Neuronal stem cell (in vitro differentiated cells): Measurements from ENCODE around the gene WDR54.

ENCODE experiments used
- DNase-seq: peaks from one replicate; pipeline ENCODE4 v3.0.0-alpha.2; 2013; ENCODE audit warnings: low spot score
- H2AFZ ChIP-seq: one replicate; pipeline ENCODE4 v1.6.1; 2013; ENCODE audit warnings: mild to moderate bottlenecking, low read length, inconsistent platforms
- H2AK5ac ChIP-seq: 2 replicates; pipeline ENCODE4 v1.6.1; 2013; ENCODE audit warnings: low read depth, mild to moderate bottlenecking, inconsistent platforms, low read length, moderate library complexity, mixed read lengths
- H2BK120ac ChIP-seq: 2 replicates; pipeline ENCODE4 v1.6.1; 2013; ENCODE audit warnings: low read depth, mild to moderate bottlenecking, inconsistent platforms, low read length, moderate library complexity, mixed read lengths
- H2BK12ac ChIP-seq: one replicate; pipeline ENCODE4 v1.6.1; 2013; ENCODE audit warnings: low read length, inconsistent platforms
- H2BK15ac ChIP-seq: 2 replicates; pipeline ENCODE4 v1.6.1; 2013; ENCODE audit warnings: mild to moderate bottlenecking, low read length, inconsistent platforms, mixed read lengths
- H2BK5ac ChIP-seq: one replicate; pipeline ENCODE4 v1.6.1; 2013; ENCODE audit warnings: inconsistent platforms, mild to moderate bottlenecking, low read length, moderate library complexity
- H3K14ac ChIP-seq: one replicate; pipeline ENCODE4 v1.6.1; 2013; ENCODE audit warnings: low read length, inconsistent platforms
- H3K18ac ChIP-seq: 2 replicates; pipeline ENCODE4 v1.6.1; 2013; ENCODE audit warnings: low read length, inconsistent platforms
- H3K23ac ChIP-seq: 2 replicates; pipeline ENCODE4 v1.6.1; 2013; ENCODE audit warnings: low read depth, mild to moderate bottlenecking, mixed read lengths, low read length, inconsistent platforms; ENCODE audit not compliant: poor library complexity
- H3K27ac ChIP-seq: replicated peaks from 3 replicates; pipeline ENCODE4 v1.5.1; 2013; ENCODE audit warnings: low read length, inconsistent platforms
- H3K27me3 ChIP-seq, 3 experiments: 2 replicates each; pipeline ENCODE4 v1.6.1; 2013; ENCODE audit warnings: low read length in 3 of 3, mild to moderate bottlenecking in 2 of 3, inconsistent platforms in 1 of 3, low read depth in 1 of 3, mixed read lengths in 1 of 3, moderate library complexity in 1 of 3; ENCODE audit not compliant: control insufficient read depth in 3 of 3, insufficient read depth in 3 of 3
- H3K36me3 ChIP-seq, 2 donors: replicated peaks in 1 of 2; 2 replicates each; pipeline ENCODE4 v1.6.1; 2013; ENCODE audit warnings: low read length in 2 of 2; ENCODE audit not compliant: control insufficient read depth in 2 of 2, insufficient read depth in 2 of 2
- H3K4ac ChIP-seq: 2 replicates; pipeline ENCODE4 v1.6.1; 2013; ENCODE audit warnings: inconsistent platforms, mild to moderate bottlenecking, low read length, moderate library complexity
- H3K4me1 ChIP-seq, 2 donors: 1 replicate in 1 of 2; 2 replicates in 1 of 2; pipeline ENCODE4 v1.6.1; 2013; ENCODE audit warnings: low read length in 2 of 2, low read depth in 1 of 2; ENCODE audit not compliant: control insufficient read depth in 2 of 2, insufficient read depth in 1 of 2
- H3K4me2 ChIP-seq: one replicate; pipeline ENCODE4 v1.6.1; 2013; ENCODE audit warnings: mild to moderate bottlenecking, low read length, inconsistent platforms; ENCODE audit not compliant: insufficient read depth, poor library complexity, severe bottlenecking
- H3K4me3 ChIP-seq, 2 donors: 2 replicates each; pipeline ENCODE4 v1.5.1; 2013; ENCODE audit warnings: low read length in 2 of 2, mild to moderate bottlenecking in 2 of 2, inconsistent platforms in 1 of 2, moderate library complexity in 1 of 2
- H3K79me1 ChIP-seq: one replicate; pipeline ENCODE4 v1.6.1; 2013; ENCODE audit warnings: low read depth, mild to moderate bottlenecking, inconsistent platforms, low read length, moderate library complexity
- H3K9ac ChIP-seq: one replicate; pipeline ENCODE4 v1.6.1; 2013; ENCODE audit warnings: mild to moderate bottlenecking, low read depth, low read length, inconsistent platforms; ENCODE audit not compliant: poor library complexity
- H3K9me3 ChIP-seq, 2 donors: replicated peaks in 1 of 2; 2 replicates each; pipeline versions ENCODE3 to v1.6.1; 2013; ENCODE audit warnings: low read length in 2 of 2, mild to moderate bottlenecking in 2 of 2, inconsistent platforms in 1 of 2, low read depth in 1 of 2, mixed read lengths in 1 of 2, moderate library complexity in 1 of 2; ENCODE audit not compliant: control insufficient read depth in 2 of 2, insufficient read depth in 1 of 2
- H4K8ac ChIP-seq: one replicate; pipeline ENCODE4 v1.6.1; 2013; ENCODE audit warnings: low read depth, mild to moderate bottlenecking, inconsistent platforms, low read length, moderate library complexity
- H4K91ac ChIP-seq: one replicate; pipeline ENCODE4 v1.6.1; 2013; ENCODE audit warnings: low read length, low read depth, mild to moderate bottlenecking, inconsistent platforms; ENCODE audit not compliant: poor library complexity
- WGBS, 2 donors: extraction: QIAGEN DNeasy Blood & Tissue Kit; methylation state at CpG; one replicate each; pipeline ENCODE4 v1.1.7; 2013; ENCODE audit warnings: missing lambda C conversion rate in 2 of 2, mixed read lengths in 1 of 2; ENCODE audit not compliant: insufficient read length in 2 of 2, insufficient replicate concordance in 1 of 2; ENCODE audit errors: extremely low coverage in 2 of 2; 5-methylcytosine and 5-hydroxymethylcytosine counted together

WDR54 gene

DNA sequence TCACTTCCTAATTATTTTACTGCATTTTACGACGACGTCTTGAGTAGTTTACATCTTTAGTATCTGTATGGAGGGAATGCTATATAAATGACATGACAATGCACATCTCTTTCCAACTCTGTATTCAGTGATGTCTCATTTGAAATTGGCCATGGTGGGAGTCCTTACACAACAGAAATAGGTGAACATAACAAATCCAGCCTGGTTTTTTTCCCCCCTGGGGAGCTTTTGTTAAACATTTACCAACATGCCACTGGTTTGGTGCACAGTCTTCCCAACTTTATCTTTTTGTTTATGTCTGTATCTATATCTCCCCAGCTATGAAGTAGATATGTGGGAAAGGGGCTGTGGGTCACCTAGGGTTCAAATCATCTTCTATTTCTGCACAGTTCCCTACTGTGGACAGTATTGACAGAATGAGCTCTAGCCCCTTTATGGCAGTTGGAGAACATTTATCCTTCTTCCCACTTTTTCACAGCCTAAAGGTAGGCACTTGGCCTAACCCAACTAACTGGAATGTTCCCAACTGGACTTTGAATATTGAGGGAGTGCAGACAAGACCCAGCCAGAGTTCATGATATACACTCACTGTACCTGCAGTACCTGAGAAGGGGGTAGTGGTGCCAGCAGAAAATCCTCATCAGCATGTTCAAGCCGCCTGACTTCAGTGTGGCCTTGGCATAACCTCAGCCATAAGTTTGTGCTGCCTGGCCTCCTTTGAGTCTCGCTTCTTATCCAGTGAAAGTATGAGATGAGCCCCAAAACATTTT, 25.9 kb downstream of the WDR54 start:
- Histone ChIP-seq H2AFZ (no peak overlapping the region), H2BK120ac (no peak overlapping the region), H3K4me1 (no peaks in the 10 kb centered on the region), H2AK5ac (no peak overlapping the region), H3K27me3 (peaks cover 0 to 8% (median 6%) of the 10 kb centered on the region in 3 experiments), H4K8ac (no peak overlapping the region), H3K14ac (no peak overlapping the region), H3K4me2 (no peak overlapping the region), H3K9ac (no peak overlapping the region), H3K23ac (no peak overlapping the region), H2BK15ac (no peak overlapping the region), H3K4me3 (no peak overlapping the region), H3K18ac (no peak overlapping the region), H2BK12ac (no peak overlapping the region), H3K9me3 (peaks cover 0 to 2% of the 10 kb centered on the region in 2 donors), H3K79me1 (no peaks in the 10 kb centered on the region), H2BK5ac (no peak overlapping the region), H4K91ac (no peak overlapping the region), H3K27ac (no peak overlapping the region), H3K36me3 (no peaks in the 10 kb centered on the region), H3K4ac (no peak overlapping the region)
- no peak for DNase-seq
- WGBS, 2 donors = no CpG with 5 or more reads among the region's 5 CpGs

DNA sequence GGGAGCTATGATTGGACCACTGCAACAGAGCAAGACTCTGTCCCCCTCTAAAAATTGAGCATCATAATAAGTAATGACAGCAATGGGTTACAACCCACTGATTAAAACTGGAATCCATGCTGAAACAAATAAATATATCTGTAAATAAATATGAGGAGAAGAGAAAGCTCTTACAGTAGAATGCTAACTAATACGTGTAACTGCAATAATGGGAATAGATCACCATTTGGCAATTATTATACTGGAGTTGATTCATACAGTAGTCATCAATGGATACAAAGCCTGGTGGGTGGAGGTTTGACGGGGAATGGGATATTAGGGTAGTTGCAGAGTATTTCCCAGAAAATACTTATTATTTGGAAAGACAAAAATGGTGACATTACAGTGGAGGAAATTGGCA, 27.2 kb downstream of the WDR54 start:
- Histone ChIP-seq H4K91ac (no peak overlapping the region), H3K4me3 (no peak overlapping the region), H3K14ac (no peak overlapping the region), H3K18ac (no peak overlapping the region), H3K9ac (no peak overlapping the region), H3K4ac (no peak overlapping the region), H3K27ac (no peak overlapping the region), H2BK12ac (no peak overlapping the region), H2BK120ac (no peak overlapping the region), H3K9me3 (no peaks in the 10 kb centered on the region), H4K8ac (no peak overlapping the region), H2AFZ (no peak overlapping the region), H3K27me3 (peaks cover 0 to 8% (median 0%) of the 10 kb centered on the region in 3 experiments), H3K23ac (no peak overlapping the region), H2BK5ac (no peak overlapping the region), H2BK15ac (no peak overlapping the region), H3K79me1 (no peaks in the 10 kb centered on the region), H2AK5ac (no peak overlapping the region), H3K4me2 (no peak overlapping the region), H3K4me1 (no peaks in the 10 kb centered on the region), H3K36me3 (no peaks in the 10 kb centered on the region)
- no peak for DNase-seq
- WGBS, 2 donors = no CpG with 5 or more reads among the region's 2 CpGs

DNA sequence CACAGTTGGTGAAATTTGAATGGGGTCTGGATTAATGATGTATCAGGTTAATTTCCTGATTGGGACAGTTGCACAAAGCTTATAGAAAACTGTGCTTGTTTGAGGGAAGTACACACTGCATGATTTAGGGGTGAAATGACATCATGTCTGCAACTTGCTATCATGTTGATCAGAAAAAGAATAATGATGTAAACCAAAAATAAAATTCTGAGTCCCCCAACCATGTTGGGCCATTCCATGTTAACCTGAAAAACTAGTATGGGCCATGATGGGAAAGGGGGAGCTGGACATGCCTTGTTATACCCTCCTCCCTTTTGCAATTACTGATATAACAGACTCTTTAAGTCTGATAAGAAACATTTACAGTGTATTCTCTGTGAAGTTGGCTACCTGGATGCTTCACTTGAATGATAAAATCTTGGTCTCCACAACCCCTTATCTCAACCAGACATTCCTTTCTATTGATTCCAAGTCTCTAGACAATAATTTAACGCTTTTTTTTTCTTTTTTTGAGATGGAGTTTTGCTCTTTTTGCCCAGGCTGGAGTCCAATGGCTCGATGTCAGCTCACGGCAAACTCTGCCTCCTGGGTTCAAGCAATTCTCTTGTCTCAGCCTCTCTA, 29.1 kb downstream of the WDR54 start:
- Histone ChIP-seq H2BK12ac (no peak overlapping the region), H3K27ac (no peak overlapping the region), H3K27me3 (peaks cover 0 to 8% (median 0%) of the 10 kb centered on the region in 3 experiments), H2BK5ac (no peak overlapping the region), H3K4ac (no peak overlapping the region), H3K79me1 (no peaks in the 10 kb centered on the region), H4K8ac (no peak overlapping the region), H3K36me3 (no peaks in the 10 kb centered on the region), H2BK120ac (no peak overlapping the region), H3K4me2 (no peak overlapping the region), H3K4me1 (peaks cover 2 to 4% of the 10 kb centered on the region in 2 donors), H2AK5ac (no peak overlapping the region), H4K91ac (no peak overlapping the region), H3K14ac (no peak overlapping the region), H3K9ac (no peak overlapping the region), H3K9me3 (no peaks in the 10 kb centered on the region), H3K23ac (no peak overlapping the region), H2AFZ (no peak overlapping the region), H2BK15ac (no peak overlapping the region), H3K4me3 (no peak overlapping the region), H3K18ac (no peak overlapping the region)
- DNase-seq = no peak
- no CpG with 5 or more reads among the region's 3 CpGs for WGBS, 2 donors
